ENCODE results near the gene USP2. TPM values are rescaled to one million over a fixed set of nuclear protein-coding genes. Genes with fewer than 3 reads are reported as not detected.

Gene USP2
- polyA plus RNA-seq, 1 experiment: 0.27 TPM

DNA sequence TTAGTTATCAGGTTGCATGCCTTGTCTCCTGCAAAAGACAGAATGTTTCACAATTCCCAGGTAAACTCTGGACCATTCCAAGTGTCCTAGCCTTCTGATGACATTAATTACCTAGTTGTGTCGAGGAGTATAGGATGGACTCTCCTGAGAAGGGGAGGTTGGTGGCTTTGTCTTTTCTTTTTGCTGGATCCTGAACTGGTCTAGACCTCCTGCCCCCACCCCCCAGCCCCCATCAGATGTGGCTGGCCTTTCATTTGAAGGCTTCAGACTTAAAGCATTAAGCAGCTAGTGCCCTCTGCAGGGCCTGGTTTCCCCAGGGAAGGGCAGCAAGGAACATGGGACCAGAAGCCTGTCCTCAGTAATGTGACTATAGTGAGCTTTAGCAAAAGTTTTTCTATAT is 74.3 kb downstream of the USP2 start:
- POLR2A ChIA-PET: no interaction called here
- CTCF ChIA-PET: interaction anchor here (0.6 to 2.4 kb wide), 9 partner anchors 9 to 414 kb away, joined by 3 to 11 read pairs (median 4); no protein-coding TSS in a partner anchor
- TF ChIP-seq, protein P1, sequence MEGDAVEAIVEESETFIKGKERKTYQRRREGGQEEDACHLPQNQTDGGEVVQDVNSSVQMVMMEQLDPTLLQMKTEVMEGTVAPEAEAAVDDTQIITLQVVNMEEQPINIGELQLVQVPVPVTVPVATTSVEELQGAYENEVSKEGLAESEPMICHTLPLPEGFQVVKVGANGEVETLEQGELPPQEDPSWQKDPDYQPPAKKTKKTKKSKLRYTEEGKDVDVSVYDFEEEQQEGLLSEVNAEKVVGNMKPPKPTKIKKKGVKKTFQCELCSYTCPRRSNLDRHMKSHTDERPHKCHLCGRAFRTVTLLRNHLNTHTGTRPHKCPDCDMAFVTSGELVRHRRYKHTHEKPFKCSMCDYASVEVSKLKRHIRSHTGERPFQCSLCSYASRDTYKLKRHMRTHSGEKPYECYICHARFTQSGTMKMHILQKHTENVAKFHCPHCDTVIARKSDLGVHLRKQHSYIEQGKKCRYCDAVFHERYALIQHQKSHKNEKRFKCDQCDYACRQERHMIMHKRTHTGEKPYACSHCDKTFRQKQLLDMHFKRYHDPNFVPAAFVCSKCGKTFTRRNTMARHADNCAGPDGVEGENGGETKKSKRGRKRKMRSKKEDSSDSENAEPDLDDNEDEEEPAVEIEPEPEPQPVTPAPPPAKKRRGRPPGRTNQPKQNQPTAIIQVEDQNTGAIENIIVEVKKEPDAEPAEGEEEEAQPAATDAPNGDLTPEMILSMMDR (IDR thresholded peaks at IDR 0.05; ENCODE audit: insufficient read depth, low read depth, low read length): peak; percentile 17; the same call in 1 of the 2 replicates
- no peak for DNase-seq (ENCODE audit: low read depth)
- H3K36me3 ChIP-seq (ENCODE audit: control insufficient read depth, insufficient read depth, low read length): peaks cover 4% of the 10 kb centered on the region; the same call in 1 of the 2 replicates
- H3K27me3 ChIP-seq (ENCODE audit: control insufficient read depth, insufficient read depth, low read length): no peaks in the 10 kb centered on the region
- H3K4me3 ChIP-seq (ENCODE audit: low read depth, low read length): no peak overlapping the region

DNA sequence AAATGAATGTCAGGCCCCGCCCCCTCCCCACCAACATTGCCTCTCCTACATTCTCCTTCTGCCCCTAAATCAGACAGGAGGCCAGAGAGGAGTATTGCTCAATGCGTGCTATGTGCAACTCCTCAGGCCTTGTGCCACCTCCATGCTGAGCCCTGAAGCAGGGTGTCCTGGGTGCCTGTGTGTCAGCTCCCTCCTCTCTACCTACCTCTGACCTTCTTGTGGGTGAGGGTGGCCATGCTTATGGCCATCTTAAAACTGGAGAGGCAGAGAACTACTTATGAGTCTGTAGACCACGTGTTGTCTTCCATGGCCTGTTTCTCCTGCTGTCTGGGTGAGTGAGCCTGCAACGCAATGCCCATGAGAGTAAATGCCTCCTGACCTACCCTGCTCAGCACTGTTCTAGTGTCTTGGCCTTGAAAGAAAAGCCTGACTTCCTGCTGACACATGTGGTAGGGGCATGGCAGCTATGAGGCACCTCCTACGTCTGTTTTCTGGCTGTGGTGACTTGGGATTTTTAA is 75.1 kb downstream of the USP2 start:
- DNase-seq (ENCODE audit: low read depth): no peak
- TF ChIP-seq, protein P1 (IDR thresholded peaks at IDR 0.05; ENCODE audit: insufficient read depth, low read depth, low read length): no peak
- POLR2A ChIA-PET: no interaction called here
- H3K4me3 ChIP-seq (ENCODE audit: low read depth, low read length): no peak overlapping the region
- CTCF ChIA-PET: interaction anchor here (0.8 to 2.1 kb wide), 7 partner anchors 9 to 68 kb away, joined by 3 to 5 read pairs (median 4); no protein-coding TSS in a partner anchor
- H3K27me3 ChIP-seq (ENCODE audit: control insufficient read depth, insufficient read depth, low read length): no peaks in the 10 kb centered on the region
- H3K36me3 ChIP-seq (ENCODE audit: control insufficient read depth, insufficient read depth, low read length): peaks cover 5% of the 10 kb centered on the region

DNA sequence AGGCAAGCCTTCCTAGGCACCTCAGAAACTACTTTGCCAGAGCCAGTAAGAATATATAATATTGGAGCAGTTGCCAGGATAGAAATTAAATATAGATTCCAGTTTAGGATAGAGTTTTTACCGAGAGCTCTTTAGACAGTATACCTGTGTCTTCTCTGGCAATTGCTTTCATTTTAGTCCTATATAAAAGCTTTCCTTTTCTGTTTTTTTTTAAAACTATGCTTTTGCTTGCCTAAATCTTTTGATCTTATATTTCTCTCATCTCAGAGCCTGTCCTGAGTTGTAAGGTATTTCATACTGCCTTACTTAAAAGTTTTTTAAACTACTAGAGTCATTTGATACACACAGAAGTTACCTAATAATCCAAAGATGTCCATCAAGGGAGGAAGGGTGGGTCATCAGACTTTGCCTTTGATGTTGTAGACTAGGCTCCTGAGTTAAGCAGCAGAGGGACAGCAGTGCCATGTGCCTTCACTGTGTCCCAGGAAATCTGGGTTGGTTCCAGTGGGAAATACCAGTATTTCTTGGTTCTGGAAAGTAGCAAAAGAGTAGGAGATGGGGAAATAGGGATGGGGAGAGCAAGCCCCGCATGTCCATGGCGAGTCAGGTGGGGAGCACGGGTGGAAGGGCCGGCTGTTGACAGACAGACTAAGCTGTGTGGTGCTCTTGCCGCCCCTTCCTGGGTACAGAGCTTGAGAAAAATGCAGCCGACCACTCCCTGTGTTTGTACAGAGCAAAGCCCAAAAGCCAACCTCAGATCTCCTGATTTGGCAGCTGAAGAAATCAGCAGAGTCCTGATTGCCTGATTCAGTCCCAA is 75.7 kb downstream of the USP2 start:
- ChIA-PET CTCF (interaction anchor here (0.6 to 2.1 kb wide), 7 partner anchors 10 to 109 kb away, joined by 3 to 5 read pairs (median 4); no protein-coding TSS in a partner anchor), POLR2A (no interaction called here)
- no peaks in the 10 kb centered on the region for H3K27me3 ChIP-seq (ENCODE audit: control insufficient read depth, insufficient read depth, low read length)
- peaks cover 5% of the 10 kb centered on the region for H3K36me3 ChIP-seq (ENCODE audit: control insufficient read depth, insufficient read depth, low read length)
- H3K4me3 ChIP-seq (ENCODE audit: low read depth, low read length): no peak overlapping the region
- TF ChIP-seq, protein P1 (IDR thresholded peaks at IDR 0.05; ENCODE audit: insufficient read depth, low read depth, low read length): no peak
- DNase-seq (ENCODE audit: low read depth): no peak

Small RNA genes within 50 kb of the gene (small RNA-seq; reads per million reads assigned to genes)
- not detected for gene AP003396.4 (ENCODE audit: insufficient read length, low read depth, low replicate concordance)
- gene RF01225 (ENCODE audit: insufficient read length, low read depth, low replicate concordance): not detected

Other genes with a start within 250 kb of the USP2 start
- gene ABCG4, start 232.6 kb downstream of the USP2 start, polyA plus RNA-seq (2011; rRNA removed): 0.06 and 0.17 TPM in 2 replicates
- 12.0 and 19.4 TPM in 2 replicates for gene NLRX1, start 213.0 kb downstream of the USP2 start, polyA plus RNA-seq (2011; rRNA removed)
- not detected in 2 replicates for gene NHERF4, start 196.2 kb downstream of the USP2 start, polyA plus RNA-seq (2011; rRNA removed)
- gene CBL, start 175.4 kb downstream of the USP2 start, polyA plus RNA-seq (2011; rRNA removed): 9.3 and 11.4 TPM in 2 replicates
- 11.6 and 19.2 TPM in 2 replicates for gene MCAM, start 64.6 kb downstream of the USP2 start, polyA plus RNA-seq (2011; rRNA removed)
- gene RNF26, start 47.2 kb downstream of the USP2 start, polyA plus RNA-seq (2011; rRNA removed): 38.4 and 65.1 TPM in 2 replicates
- gene C1QTNF5, start 40.8 kb downstream of the USP2 start, polyA plus RNA-seq (2011; rRNA removed): 12.2 and 19.4 TPM in 2 replicates
- gene MFRP, start 35.0 kb downstream of the USP2 start, polyA plus RNA-seq (2011; rRNA removed): not detected in 2 replicates
- 1,541 and 1,905 TPM in 2 replicates for gene THY1, start 41.5 kb upstream of the USP2 start, polyA plus RNA-seq (2011; rRNA removed)

Data from BJ (cell line).